HepG2 (cell line): ENCODE measurements around the gene SERTAD2. TPM values are rescaled to one million over a fixed set of nuclear protein-coding genes. Genes with fewer than 3 reads are reported as not detected.

Experiments used
- BRCA1 ChIP-seq: sonication (generic); formaldehyde crosslinking; IDR thresholded peaks from 2 replicates; pipeline ENCODE4 v1.4.0; 2020; ENCODE audit warnings: missing genetic modification reagents
- GLMP ChIP-seq: sonication (generic); formaldehyde crosslinking; IDR thresholded peaks from 2 replicates; pipeline ENCODE4 v1.9.0; 2021; ENCODE audit warnings: missing genetic modification reagents, mild to moderate bottlenecking, borderline replicate concordance
- KDM4B ChIP-seq: sonication (generic); formaldehyde crosslinking; IDR thresholded peaks from 2 replicates; pipeline ENCODE4 v1.4.0; 2020; ENCODE audit warnings: missing genetic modification reagents
- POGZ ChIP-seq: sonication (generic); formaldehyde crosslinking; IDR thresholded peaks from 2 replicates; pipeline ENCODE4 v1.4.0; 2020; ENCODE audit warnings: mild to moderate bottlenecking, missing genetic modification reagents
- ZFP36 ChIP-seq: fragments of 150-350 bp; IDR thresholded peaks from 2 replicates; pipeline ENCODE4 v1.6.1; 2018; ENCODE audit warnings: borderline replicate concordance, low read length, low read depth; ENCODE audit not compliant: partially characterized antibody
- ZHX2 ChIP-seq, 2 experiments: sonication (generic) in 1 of 2; formaldehyde crosslinking in 1 of 2; IDR thresholded peaks; 2 replicates each; pipeline versions ENCODE4 v1.6.1 to v1.9.0; 2014 to 2022; ENCODE audit warnings: antibody characterized with exemption in 1 of 2, borderline replicate concordance in 1 of 2, inconsistent platforms in 1 of 2, low read depth in 1 of 2, missing genetic modification reagents in 1 of 2
- ZNF124 ChIP-seq: sonication (generic); formaldehyde crosslinking; IDR thresholded peaks from 2 replicates; pipeline ENCODE4 v1.4.0; 2020; ENCODE audit warnings: missing genetic modification reagents
- ZNF20 ChIP-seq: sonication (generic); formaldehyde crosslinking; IDR thresholded peaks from 2 replicates; pipeline ENCODE4 v1.4.0; 2020; ENCODE audit warnings: mild to moderate bottlenecking, moderate library complexity, missing genetic modification reagents
- ZNF251 ChIP-seq: sonication (generic); formaldehyde crosslinking; IDR thresholded peaks from 2 replicates; pipeline ENCODE4 v1.9.0; 2021; ENCODE audit warnings: mild to moderate bottlenecking, missing genetic modification reagents
- ZNF614 ChIP-seq: IDR thresholded peaks from 2 replicates; pipeline ENCODE4 v1.6.1; 2018; ENCODE audit warnings: missing biosample characterization, missing genetic modification reagents, inconsistent platforms, borderline replicate concordance
- ZNF792 ChIP-seq: IDR thresholded peaks from 2 replicates; pipeline ENCODE4 v1.6.1; 2016
- polyA plus RNA-seq, 8 experiments: library from polyadenylated mRNA; depleted of rRNA in 3 of 8; stranded (reverse) in 7 of 8; unstranded in 1 of 8; fragments of >200 nt; fragmentation: Illumina TruSeq in 4 of 8; extraction: Trizol in 4 of 8; gene quantifications; 2 replicates each; pipeline versions ENCODE4 v1.2.1 to v1.2.3, GENCODE V29; 2011 to 2016; ENCODE audit warnings: low read depth in 4 of 8, missing spikeins in 1 of 8, mixed read lengths in 1 of 8; ENCODE audit not compliant: insufficient read depth in 1 of 8
- total RNA-seq, 5 experiments: library from RNA; depleted of rRNA; stranded (reverse); fragments of >200 nt; fragmentation: Illumina TruSeq; extraction: Trizol; gene quantifications; 2 replicates each; pipeline ENCODE4 v1.2.3, GENCODE V29; 2016; ENCODE audit warnings: low read depth in 1 of 5
- TF ChIP-seq, protein P1 (sequence below): sonication (generic); formaldehyde crosslinking; IDR thresholded peaks from 2 replicates; pipeline ENCODE4 v1.4.0; 2020; ENCODE audit warnings: missing genetic modification reagents, borderline replicate concordance
- TF ChIP-seq, protein P2 (sequence below): sonication (generic); formaldehyde crosslinking; IDR thresholded peaks from 2 replicates; pipeline ENCODE4 v1.5.1; 2020; ENCODE audit warnings: missing genetic modification reagents, mild to moderate bottlenecking, borderline replicate concordance
- TF ChIP-seq, protein P3 (sequence below): IDR thresholded peaks from 2 replicates; pipeline ENCODE4 v1.6.1; 2016

The SERTAD2 gene
- total and polyA plus RNA-seq, 2 of the 13 experiments (the other 11 are each of a cell fraction or from before 2014, with no cell fraction given), result 6.7 to 22.6 TPM

GRCh38 chr2:64646007-64646880 is 7.5 kb downstream of the SERTAD2 start (continued):
- TF ChIP-seq GLMP (CRISPR knock-in tag), result no peak
- TF ChIP-seq ZFP36, result no peak
- TF ChIP-seq, protein P1, sequence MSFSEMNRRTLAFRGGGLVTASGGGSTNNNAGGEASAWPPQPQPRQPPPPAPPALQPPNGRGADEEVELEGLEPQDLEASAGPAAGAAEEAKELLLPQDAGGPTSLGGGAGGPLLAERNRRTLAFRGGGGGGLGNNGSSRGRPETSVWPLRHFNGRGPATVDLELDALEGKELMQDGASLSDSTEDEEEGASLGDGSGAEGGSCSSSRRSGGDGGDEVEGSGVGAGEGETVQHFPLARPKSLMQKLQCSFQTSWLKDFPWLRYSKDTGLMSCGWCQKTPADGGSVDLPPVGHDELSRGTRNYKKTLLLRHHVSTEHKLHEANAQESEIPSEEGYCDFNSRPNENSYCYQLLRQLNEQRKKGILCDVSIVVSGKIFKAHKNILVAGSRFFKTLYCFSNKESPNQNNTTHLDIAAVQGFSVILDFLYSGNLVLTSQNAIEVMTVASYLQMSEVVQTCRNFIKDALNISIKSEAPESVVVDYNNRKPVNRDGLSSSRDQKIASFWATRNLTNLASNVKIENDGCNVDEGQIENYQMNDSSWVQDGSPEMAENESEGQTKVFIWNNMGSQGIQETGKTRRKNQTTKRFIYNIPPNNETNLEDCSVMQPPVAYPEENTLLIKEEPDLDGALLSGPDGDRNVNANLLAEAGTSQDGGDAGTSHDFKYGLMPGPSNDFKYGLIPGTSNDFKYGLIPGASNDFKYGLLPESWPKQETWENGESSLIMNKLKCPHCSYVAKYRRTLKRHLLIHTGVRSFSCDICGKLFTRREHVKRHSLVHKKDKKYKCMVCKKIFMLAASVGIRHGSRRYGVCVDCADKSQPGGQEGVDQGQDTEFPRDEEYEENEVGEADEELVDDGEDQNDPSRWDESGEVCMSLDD, result 0 out of 2 replicates have a peak, but pooled peaks have one; percentile 24
- TF ChIP-seq ZNF124 (CRISPR knock-in tag), result 0 out of 2 replicates have a peak, but pooled peaks have one; percentile 28
- TF ChIP-seq ZNF614 (CRISPR knock-in tag), result peak; percentile 69; the same call in 1 of the 2 replicates
- TF ChIP-seq POGZ (CRISPR knock-in tag), result 0 out of 2 replicates have a peak, but pooled peaks have one; percentile 27
- no peak for TF ChIP-seq BRCA1
- no peak for TF ChIP-seq ZHX2 (IDR thresholded peaks at IDR 0.05; ENCODE audit: low read depth)
- no peak for TF ChIP-seq ZHX2 (CRISPR knock-in tag; IDR thresholded peaks at IDR 0.05; ENCODE audit: borderline replicate concordance)
- TF ChIP-seq, protein P2, sequence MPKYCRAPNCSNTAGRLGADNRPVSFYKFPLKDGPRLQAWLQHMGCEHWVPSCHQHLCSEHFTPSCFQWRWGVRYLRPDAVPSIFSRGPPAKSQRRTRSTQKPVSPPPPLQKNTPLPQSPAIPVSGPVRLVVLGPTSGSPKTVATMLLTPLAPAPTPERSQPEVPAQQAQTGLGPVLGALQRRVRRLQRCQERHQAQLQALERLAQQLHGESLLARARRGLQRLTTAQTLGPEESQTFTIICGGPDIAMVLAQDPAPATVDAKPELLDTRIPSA (CRISPR knock-in tag), result no peak
- TF ChIP-seq ZNF20, result no peak
- TF ChIP-seq, protein P3, sequence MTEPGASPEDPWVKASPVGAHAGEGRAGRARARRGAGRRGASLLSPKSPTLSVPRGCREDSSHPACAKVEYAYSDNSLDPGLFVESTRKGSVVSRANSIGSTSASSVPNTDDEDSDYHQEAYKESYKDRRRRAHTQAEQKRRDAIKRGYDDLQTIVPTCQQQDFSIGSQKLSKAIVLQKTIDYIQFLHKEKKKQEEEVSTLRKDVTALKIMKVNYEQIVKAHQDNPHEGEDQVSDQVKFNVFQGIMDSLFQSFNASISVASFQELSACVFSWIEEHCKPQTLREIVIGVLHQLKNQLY, result no peak
- TF ChIP-seq KDM4B (CRISPR knock-in tag), result peak; percentile 43; the same call in 1 of the 2 replicates
- TF ChIP-seq ZNF251 (CRISPR knock-in tag), result no peak
- 0 out of 2 replicates have a peak, but pooled peaks have one; percentile 33 for TF ChIP-seq ZNF792 (CRISPR knock-in tag)
